GM23338 (cell line): ENCODE results near the gene BOD1. TPM values are rescaled to one million over a fixed set of nuclear protein-coding genes. Genes with fewer than 3 reads are reported as not detected.

Experiments
- ATAC-seq: fragments of 200-7000 bp; cut with Tn5 transposase; 3 replicates; pipeline ENCODE4 v1.9.1; 2020
- DNase-seq: peaks from one replicate; pipeline ENCODE4 v3.0.0-alpha.2; 2015; ENCODE audit warnings: low spot score
- H2AFZ ChIP-seq: fragments of 200-600 bp; sonication (generic); 2 replicates; pipeline ENCODE4 v1.8.0; 2016; ENCODE audit warnings: antibody characterized with exemption, mild to moderate bottlenecking, moderate library complexity
- H3F3A ChIP-seq: fragments of 200-600 bp; sonication (generic); replicated peaks from 2 replicates; pipeline ENCODE4 v1.8.0; 2017; ENCODE audit warnings: antibody characterized with exemption, mixed run types, low read depth
- H3K27ac ChIP-seq: fragments of 200-600 bp; sonication (generic); 2 replicates; pipeline ENCODE4 v1.6.1; 2016; ENCODE audit warnings: low read depth
- H3K27me3 ChIP-seq: fragments of 200-600 bp; sonication (generic); 2 replicates; pipeline ENCODE4 v1.8.0; 2016; ENCODE audit warnings: mild to moderate bottlenecking, mixed run types, moderate library complexity; ENCODE audit not compliant: insufficient read depth
- H3K36me3 ChIP-seq: fragments of 200-600 bp; sonication (generic); 2 replicates; pipeline ENCODE4 v1.8.0; 2016; ENCODE audit warnings: mild to moderate bottlenecking; ENCODE audit not compliant: insufficient read depth
- H3K4me1 ChIP-seq: fragments of 200-600 bp; sonication (generic); 2 replicates; pipeline ENCODE4 v1.8.0; 2016; ENCODE audit warnings: mild to moderate bottlenecking, moderate library complexity; ENCODE audit not compliant: insufficient read depth
- H3K4me2 ChIP-seq: fragments of 200-600 bp; sonication (generic); 2 replicates; pipeline ENCODE4 v1.7.1; 2017; ENCODE audit warnings: mixed run types
- H3K4me3 ChIP-seq: fragments of 200-600 bp; sonication (generic); 2 replicates; pipeline ENCODE4 v1.6.1; 2016; ENCODE audit warnings: mixed run types
- H3K79me2 ChIP-seq: fragments of 200-600 bp; sonication (generic); replicated peaks from 2 replicates; pipeline ENCODE4 v1.8.0; 2017; ENCODE audit warnings: mild to moderate bottlenecking; ENCODE audit not compliant: insufficient read depth
- H3K9me2 ChIP-seq: fragments of 200-600 bp; sonication (generic); 2 replicates; pipeline ENCODE4 v1.8.0; 2017; ENCODE audit not compliant: insufficient read depth
- H4K20me1 ChIP-seq: fragments of 200-600 bp; sonication (generic); replicated peaks from 2 replicates; pipeline ENCODE4 v1.8.0; 2017; ENCODE audit warnings: mild to moderate bottlenecking; ENCODE audit not compliant: insufficient read depth
- H3K27ac Mint-ChIP-seq: 2 replicates; pipeline ENCODE4 v1.8.0; 2020; ENCODE audit warnings: inconsistent platforms, mild to moderate bottlenecking, moderate library complexity, mixed read lengths
- H3K27me3 Mint-ChIP-seq: 3 replicates; pipeline ENCODE4 v1.8.0; 2022; ENCODE audit warnings: low read depth, mild to moderate bottlenecking, moderate library complexity, mixed read lengths, inconsistent platforms; ENCODE audit not compliant: insufficient read depth, poor library complexity
- H3K36me3 Mint-ChIP-seq: 3 replicates; pipeline ENCODE4 v1.8.0; 2021; ENCODE audit warnings: low read depth, mild to moderate bottlenecking, inconsistent platforms, moderate library complexity, mixed read lengths
- H3K4me1 Mint-ChIP-seq: 3 replicates; pipeline ENCODE4 v1.8.0; 2020; ENCODE audit warnings: mild to moderate bottlenecking, inconsistent platforms, mixed read lengths
- H3K4me3 Mint-ChIP-seq: 3 replicates; pipeline ENCODE4 v1.8.0; 2021; ENCODE audit warnings: moderate library complexity, mild to moderate bottlenecking, inconsistent platforms, mixed read lengths
- H3K9me3 Mint-ChIP-seq: 3 replicates; pipeline ENCODE4 v1.8.0; 2020; ENCODE audit warnings: moderate library complexity, mild to moderate bottlenecking, inconsistent platforms, mixed read lengths
- CREB1 ChIP-seq: fragments of 250-450 bp; sonication (Bioruptor Pico); IDR thresholded peaks from 2 replicates; pipeline ENCODE4 v1.5.0; 2020; ENCODE audit warnings: low read depth, mild to moderate bottlenecking, moderate library complexity
- ETS1 ChIP-seq: IDR thresholded peaks from 2 replicates; pipeline ENCODE4 v1.6.1; 2016; ENCODE audit warnings: antibody characterized with exemption
- EZH2phosphoT487 ChIP-seq: fragments of 200-600 bp; sonication (generic); IDR thresholded peaks from one replicate; pipeline ENCODE4 v1.8.1; 2018; ENCODE audit warnings: antibody characterized with exemption; ENCODE audit not compliant: unreplicated experiment
- NANOG ChIP-seq: IDR thresholded peaks from 2 replicates; pipeline ENCODE4 v1.6.1; 2016; ENCODE audit warnings: antibody characterized with exemption, borderline replicate concordance
- POLR2AphosphoS5 ChIP-seq: IDR thresholded peaks from 2 replicates; pipeline ENCODE4 v1.6.1; 2016; ENCODE audit warnings: antibody characterized with exemption, low read depth
- ZNF462 ChIP-seq: fragments of 250-450 bp; sonication (Bioruptor Pico); IDR thresholded peaks from 2 replicates; pipeline ENCODE4 v1.5.0; 2020; ENCODE audit warnings: mild to moderate bottlenecking, moderate library complexity
- polyA plus RNA-seq: library from polyadenylated mRNA; unstranded; fragments of >200 nt; fragmentation: Nextera tagmentation; extraction: Ambion mirVana; gene quantifications from 2 replicates; pipeline ENCODE4 v1.2.1, GENCODE V29; 2016
- total RNA-seq: library from RNA; depleted of rRNA; stranded (reverse); fragments of >200 nt; shearing (Covaris generic); gene quantifications from 2 replicates; pipeline ENCODE4 v1.2.3, GENCODE V29; 2014

The BOD1 gene
- total and polyA plus RNA-seq, 2 experiments from 2014 or later = 94.7 to 141 TPM

GRCh38 chr5:173567548-173567947 is 48.9 kb downstream of the BOD1 start:
- no peak overlapping the region for H3K27ac Mint-ChIP-seq
- Histone ChIP-seq H4K20me1 (no peaks in the 10 kb centered on the region), H3K36me3 (no peaks in the 10 kb centered on the region), H3K4me1 (peaks cover 6% of the 10 kb centered on the region; the same call in 1 of the 2 replicates), H2AFZ (no peak overlapping the region), H3K79me2 (no peaks in the 10 kb centered on the region), H3K27ac (no peak overlapping the region), H3K27me3 (no peaks in the 10 kb centered on the region), H3K4me3 (no peak overlapping the region), H3K9me2 (no peaks in the 10 kb centered on the region), H3K4me2 (no peak overlapping the region), H3F3A (no peaks in the 10 kb centered on the region)
- H3K4me1 Mint-ChIP-seq = peaks cover 7% of the 10 kb centered on the region
- no peak overlapping the region for H3K4me3 Mint-ChIP-seq
- DNase-seq (no peak), ATAC-seq (no peak)
- TF ChIP-seq ETS1 (no peak), POLR2AphosphoS5 (no peak), ZNF462 (CRISPR knock-in tag) (no peak), EZH2phosphoT487 (no peak), CREB1 (CRISPR knock-in tag) (no peak), NANOG (no peak)
- H3K36me3 Mint-ChIP-seq = peaks cover 3% of the 10 kb centered on the region; the same call in 2 of the 3 replicates
- H3K9me3 Mint-ChIP-seq = peaks cover 10% of the 10 kb centered on the region
- H3K27me3 Mint-ChIP-seq = peaks cover 5% of the 10 kb centered on the region
